Measurements from ENCODE around the gene PRUNE2. TPM values are rescaled to one million over a fixed set of nuclear protein-coding genes. Genes with fewer than 3 reads are reported as not detected.

The PRUNE2 gene
- total RNA-seq, 1 donor from 2014 or later: 3.1 TPM

DNA sequence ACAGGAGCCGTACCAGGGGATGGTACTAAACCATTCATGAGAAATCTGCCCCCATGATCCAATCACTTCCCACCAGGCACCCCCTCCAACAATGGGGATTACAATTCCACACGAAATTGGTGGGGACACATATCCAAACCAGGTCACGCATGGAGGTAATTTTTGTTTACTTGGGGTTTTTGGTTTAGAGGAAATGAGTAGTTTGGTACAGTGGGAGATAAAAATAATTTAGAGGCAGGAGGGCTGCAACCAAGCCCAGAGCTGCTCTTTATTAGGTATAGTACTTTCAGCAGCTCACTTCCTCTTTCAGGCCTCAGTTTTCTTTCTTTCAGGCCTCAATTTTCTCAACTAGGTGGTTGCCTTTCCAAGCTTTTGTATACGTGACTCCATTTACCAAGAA lies 23.2 kb downstream of the PRUNE2 start:
- TF ChIP-seq, protein P1, sequence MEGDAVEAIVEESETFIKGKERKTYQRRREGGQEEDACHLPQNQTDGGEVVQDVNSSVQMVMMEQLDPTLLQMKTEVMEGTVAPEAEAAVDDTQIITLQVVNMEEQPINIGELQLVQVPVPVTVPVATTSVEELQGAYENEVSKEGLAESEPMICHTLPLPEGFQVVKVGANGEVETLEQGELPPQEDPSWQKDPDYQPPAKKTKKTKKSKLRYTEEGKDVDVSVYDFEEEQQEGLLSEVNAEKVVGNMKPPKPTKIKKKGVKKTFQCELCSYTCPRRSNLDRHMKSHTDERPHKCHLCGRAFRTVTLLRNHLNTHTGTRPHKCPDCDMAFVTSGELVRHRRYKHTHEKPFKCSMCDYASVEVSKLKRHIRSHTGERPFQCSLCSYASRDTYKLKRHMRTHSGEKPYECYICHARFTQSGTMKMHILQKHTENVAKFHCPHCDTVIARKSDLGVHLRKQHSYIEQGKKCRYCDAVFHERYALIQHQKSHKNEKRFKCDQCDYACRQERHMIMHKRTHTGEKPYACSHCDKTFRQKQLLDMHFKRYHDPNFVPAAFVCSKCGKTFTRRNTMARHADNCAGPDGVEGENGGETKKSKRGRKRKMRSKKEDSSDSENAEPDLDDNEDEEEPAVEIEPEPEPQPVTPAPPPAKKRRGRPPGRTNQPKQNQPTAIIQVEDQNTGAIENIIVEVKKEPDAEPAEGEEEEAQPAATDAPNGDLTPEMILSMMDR (IDR thresholded peaks at IDR 0.05; ENCODE audit: borderline replicate concordance): no peak

DNA sequence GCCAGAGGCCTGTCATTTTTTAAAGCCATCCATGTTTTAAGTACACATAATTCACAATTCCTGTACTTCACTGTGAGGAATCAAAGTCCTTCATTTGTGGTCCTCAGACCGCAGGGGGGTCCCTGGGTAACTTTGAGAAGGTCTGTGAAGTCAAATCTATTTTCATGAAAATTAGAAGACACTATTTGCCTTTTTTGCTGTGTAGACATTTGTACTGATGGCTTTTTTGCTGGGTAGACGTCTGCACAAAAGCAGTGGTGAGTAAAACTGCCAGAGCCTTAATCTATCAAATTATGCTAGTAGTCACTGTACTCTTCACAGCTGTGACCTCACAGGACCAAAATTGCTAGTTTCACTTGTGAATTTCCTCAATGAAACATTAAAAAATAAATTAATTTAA lies 25.7 kb downstream of the PRUNE2 start:
- no peak overlapping the region for H3K4me3 ChIP-seq
- no peaks in the 10 kb centered on the region for H3K9me3 ChIP-seq (replicated peaks)
- H3K27me3 ChIP-seq (ENCODE audit: low read depth): no peaks in the 10 kb centered on the region
- DNase-seq: no peak
- H3K4me1 ChIP-seq: no peaks in the 10 kb centered on the region
- TF ChIP-seq, protein P1 (IDR thresholded peaks at IDR 0.05; ENCODE audit: borderline replicate concordance): no peak
- H3K27ac ChIP-seq (replicated peaks): no peak overlapping the region
- no peaks in the 10 kb centered on the region for H3K36me3 ChIP-seq
- intact Hi-C loops (cut with micrococcal nuclease): no loop called here

More for the DNA sequence above, 23.2 kb downstream of the PRUNE2 start:
- Histone ChIP-seq H3K9me3 (replicated peaks) (no peaks in the 10 kb centered on the region), H3K36me3 (no peaks in the 10 kb centered on the region), H3K4me1 (no peaks in the 10 kb centered on the region), H3K4me3 (no peak overlapping the region), H3K27ac (replicated peaks) (no peak overlapping the region), H3K27me3 (ENCODE audit: low read depth) (peaks cover 3% of the 10 kb centered on the region)
- DNase-seq: no peak
- intact Hi-C loops (cut with micrococcal nuclease): no loop called here

DNA sequence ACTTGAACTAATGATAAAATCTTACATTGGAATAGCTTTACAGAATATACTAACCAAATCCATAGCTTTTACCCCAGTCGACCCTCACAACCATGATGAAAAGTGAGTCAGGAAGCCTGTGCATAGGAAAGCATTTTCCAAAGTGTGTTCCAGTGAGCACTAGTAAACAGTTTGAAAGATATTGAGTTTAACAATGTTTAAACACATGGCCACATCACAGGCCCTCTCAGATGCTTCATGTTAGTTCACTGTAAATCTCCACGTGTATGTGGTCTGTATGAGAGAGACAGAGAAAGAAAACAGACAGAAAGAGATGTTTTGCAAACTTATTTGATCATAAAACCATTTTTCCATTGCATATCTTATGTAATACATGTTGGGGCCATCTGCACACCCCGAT lies 27.0 kb downstream of the PRUNE2 start:
- H3K4me1 ChIP-seq: no peaks in the 10 kb centered on the region

DNA sequence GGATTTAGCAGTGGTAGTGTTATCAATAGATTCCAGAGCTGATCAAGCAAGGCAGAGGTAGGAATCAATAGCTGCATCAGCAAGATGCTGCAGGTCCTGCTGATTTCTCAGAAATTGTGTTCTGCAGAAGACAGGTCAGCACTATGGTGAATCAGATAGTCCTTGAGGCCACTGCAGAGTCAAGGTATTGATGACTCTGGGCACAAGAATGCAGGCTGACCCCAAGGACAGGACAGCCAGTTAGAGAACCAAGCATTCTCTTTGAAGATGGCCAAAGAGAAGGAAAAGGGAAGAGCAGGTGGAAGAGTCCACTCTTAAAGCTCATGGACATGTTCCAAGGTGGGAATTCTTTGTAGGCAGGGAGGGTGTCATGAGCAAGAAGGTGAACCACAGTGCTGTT lies 28.0 kb downstream of the PRUNE2 start:
- H3K27ac ChIP-seq (replicated peaks): no peak overlapping the region
- peaks cover 11% of the 10 kb centered on the region for H3K27me3 ChIP-seq (ENCODE audit: low read depth)
- H3K4me3 ChIP-seq: no peak overlapping the region
- DNase-seq: no peak
- H3K36me3 ChIP-seq: no peaks in the 10 kb centered on the region
- H3K4me1 ChIP-seq: no peaks in the 10 kb centered on the region
- TF ChIP-seq, protein P1 (IDR thresholded peaks at IDR 0.05; ENCODE audit: borderline replicate concordance): no peak
- intact Hi-C loops (cut with micrococcal nuclease): no loop called here
- H3K9me3 ChIP-seq (replicated peaks): no peaks in the 10 kb centered on the region

More for the DNA sequence above, 27.0 kb downstream of the PRUNE2 start:
- Histone ChIP-seq H3K4me3 (no peak overlapping the region), H3K27me3 (ENCODE audit: low read depth) (peaks cover 1% of the 10 kb centered on the region), H3K27ac (replicated peaks) (no peak overlapping the region), H3K9me3 (replicated peaks) (no peaks in the 10 kb centered on the region), H3K36me3 (no peaks in the 10 kb centered on the region)
- DNase-seq: no peak
- intact Hi-C loops (cut with micrococcal nuclease): no loop called here
- TF ChIP-seq, protein P1 (IDR thresholded peaks at IDR 0.05; ENCODE audit: borderline replicate concordance): no peak

- no peaks in the 10 kb centered on the region for H3K4me1 ChIP-seq
- intact Hi-C loops (cut with micrococcal nuclease): no loop called here
- DNase-seq: no peak
- no peak overlapping the region for H3K4me3 ChIP-seq
- peaks cover 25% of the 10 kb centered on the region for H3K27me3 ChIP-seq (ENCODE audit: low read depth)
- TF ChIP-seq, protein P1 (IDR thresholded peaks at IDR 0.05; ENCODE audit: borderline replicate concordance): no peak
- no peaks in the 10 kb centered on the region for H3K36me3 ChIP-seq
- H3K9me3 ChIP-seq (replicated peaks): no peaks in the 10 kb centered on the region
- H3K27ac ChIP-seq (replicated peaks): no peak overlapping the region
These were observed 29.8 kb downstream of the PRUNE2 start for GRCh38 chr9:76876098-76876497.

DNA sequence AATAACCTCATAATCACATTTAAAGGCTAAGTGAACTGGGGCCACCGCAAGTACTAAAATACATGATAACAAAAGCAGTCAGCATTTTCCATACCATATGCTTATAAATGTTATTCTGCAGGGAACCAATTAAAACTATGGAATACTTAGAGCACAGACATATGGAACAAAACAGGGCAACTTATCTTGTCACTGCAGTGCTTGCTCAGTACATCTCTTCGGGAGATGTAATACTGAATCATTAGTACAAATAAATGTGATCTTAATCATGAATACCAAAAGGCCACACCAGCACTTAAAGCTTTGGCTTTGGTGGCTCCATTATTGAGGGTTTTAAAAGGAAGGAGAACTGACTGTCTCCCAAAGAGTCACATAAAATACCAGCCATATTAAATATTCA lies 32.1 kb downstream of the PRUNE2 start:
- H3K9me3 ChIP-seq (replicated peaks): no peaks in the 10 kb centered on the region
- peaks cover 40% of the 10 kb centered on the region for H3K27me3 ChIP-seq (ENCODE audit: low read depth)
- no peak for DNase-seq
- intact Hi-C loops (cut with micrococcal nuclease): no loop called here
- H3K4me3 ChIP-seq: no peak overlapping the region
- H3K27ac ChIP-seq (replicated peaks): no peak overlapping the region
- TF ChIP-seq, protein P1 (IDR thresholded peaks at IDR 0.05; ENCODE audit: borderline replicate concordance): no peak
- no peaks in the 10 kb centered on the region for H3K36me3 ChIP-seq
- H3K4me1 ChIP-seq: no peaks in the 10 kb centered on the region
